GM18505 (cell line): ENCODE data around the gene NAB1.

Experiments
- ATAC-seq: cut with Tn5 transposase; IDR thresholded peaks from one replicate; pipeline ENCODE4 v1.9.1; 2021; ENCODE audit not compliant: unreplicated experiment
- POLR2A ChIP-seq: IDR thresholded peaks from 4 replicates; pipeline ENCODE4 v1.6.1; 2011; ENCODE audit warnings: borderline replicate concordance; ENCODE audit not compliant: insufficient read depth, insufficient read length; ENCODE audit errors: extremely low read depth

NAB1 gene

DNA sequence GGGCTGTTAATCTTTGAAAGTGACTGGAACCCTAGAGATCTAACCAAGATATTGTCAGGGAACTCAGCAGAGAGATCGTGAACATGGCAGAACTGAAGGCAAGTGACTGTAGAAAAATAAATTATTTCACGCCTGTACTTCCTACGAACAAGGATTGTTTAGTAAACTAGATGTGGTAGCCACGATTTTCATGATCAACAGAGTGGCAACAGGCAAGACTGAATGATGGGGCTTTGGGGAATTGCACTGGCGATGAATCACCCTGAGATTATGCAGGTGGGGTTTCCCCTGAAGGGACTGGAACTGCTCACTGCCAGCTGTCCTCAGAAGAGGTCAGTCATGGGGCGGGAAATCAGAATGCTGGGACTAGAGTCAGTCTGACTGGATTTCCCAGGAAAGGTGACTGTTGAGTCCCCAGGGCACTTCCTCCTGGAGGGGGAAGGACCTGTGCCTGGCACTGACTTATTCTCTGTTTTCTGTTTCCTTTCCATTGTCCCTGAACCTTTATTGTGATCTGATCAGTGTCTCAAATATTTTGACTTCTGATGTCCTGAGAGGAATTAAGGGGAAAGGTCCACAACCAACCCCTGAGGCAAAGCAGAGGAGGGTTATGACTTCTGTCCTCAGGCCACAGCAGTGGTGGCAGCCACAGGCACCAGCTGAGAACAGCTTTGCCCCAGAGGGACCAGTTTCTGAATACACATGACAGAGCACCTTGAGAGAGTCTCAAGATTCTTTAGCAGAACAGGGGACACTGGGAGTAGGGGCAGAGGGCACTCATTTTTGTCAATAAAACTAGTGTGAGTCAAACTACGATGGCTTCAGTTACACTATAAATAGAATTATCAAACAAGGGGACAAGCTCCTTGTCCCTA is 70.0 kb downstream of the NAB1 start:
- TF ChIP-seq POLR2A = no peak
- ATAC-seq = peak; percentile 64

DNA sequence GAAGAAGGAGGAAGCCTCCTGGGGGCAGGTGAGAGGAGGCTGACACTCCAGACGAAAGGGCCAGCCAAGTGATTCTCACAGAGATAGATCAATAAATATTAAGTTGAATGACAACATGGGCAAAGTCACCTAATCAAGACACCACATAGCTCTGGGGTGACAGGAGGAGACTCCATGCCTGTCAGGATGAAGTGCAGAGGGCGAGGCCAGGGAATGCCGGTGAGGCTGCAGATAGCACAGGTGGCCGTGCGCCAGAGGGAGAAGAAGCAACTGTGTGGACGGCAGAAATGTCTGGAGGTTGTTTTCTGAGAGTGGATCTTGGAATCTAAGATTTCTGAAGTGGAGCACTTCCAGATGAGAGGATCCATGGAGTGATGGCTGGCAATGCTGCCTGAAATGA is 71.4 kb downstream of the NAB1 start:
- ATAC-seq = no peak
- no peak for TF ChIP-seq POLR2A

DNA sequence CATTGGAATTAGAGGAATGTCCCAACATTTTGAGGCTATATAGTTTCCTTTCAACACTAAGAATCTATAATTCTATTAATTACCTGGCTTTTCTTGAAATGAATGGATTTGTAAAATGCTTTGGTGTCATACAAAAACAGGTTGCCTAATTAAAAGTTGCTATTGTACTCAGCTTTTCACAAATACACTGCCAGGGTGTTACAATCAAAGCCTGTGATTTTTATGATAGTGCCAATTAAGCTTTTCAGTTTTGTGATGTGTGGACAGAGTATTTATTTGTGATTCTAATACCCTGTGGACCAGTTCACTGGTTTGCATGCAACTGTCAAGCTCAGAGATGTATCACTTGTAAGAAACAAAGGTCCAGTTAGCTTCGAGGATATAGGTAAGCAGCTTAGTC is 71.8 kb downstream of the NAB1 start:
- no peak for TF ChIP-seq POLR2A
- no peak for ATAC-seq

DNA sequence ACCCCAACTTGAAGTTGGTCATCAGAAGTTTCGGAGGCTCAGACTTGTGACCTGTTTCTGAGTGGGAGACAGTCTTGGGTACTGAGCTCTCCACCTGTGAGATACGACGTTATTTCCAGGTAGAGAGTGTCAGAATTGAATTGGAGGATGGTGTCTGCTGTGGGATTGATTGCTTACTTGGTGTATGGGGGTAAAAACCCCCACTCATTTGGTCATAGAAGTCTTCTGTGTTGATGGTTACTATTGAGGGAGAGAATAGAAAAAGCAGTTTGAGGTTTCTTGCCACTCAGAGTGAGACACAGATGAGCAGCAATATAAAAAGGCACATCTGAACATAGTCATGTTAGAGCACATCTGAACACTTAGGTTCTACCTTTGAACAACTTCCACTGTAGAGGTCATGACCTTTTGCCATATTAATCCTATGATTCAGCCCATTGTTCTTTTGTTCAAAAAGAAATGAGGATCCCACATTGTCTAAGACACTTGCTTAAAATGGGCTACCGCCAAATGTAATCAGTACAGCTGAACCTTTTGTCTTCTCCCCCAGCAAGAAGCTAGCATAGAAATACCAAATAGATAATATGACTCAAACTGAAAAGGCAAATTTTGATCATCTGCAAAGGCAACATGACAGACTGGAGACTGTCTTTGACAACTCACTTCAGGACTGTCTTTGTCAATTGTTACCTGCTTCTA is 73.3 kb downstream of the NAB1 start:
- ATAC-seq = peak; percentile 56
- TF ChIP-seq POLR2A = no peak

DNA sequence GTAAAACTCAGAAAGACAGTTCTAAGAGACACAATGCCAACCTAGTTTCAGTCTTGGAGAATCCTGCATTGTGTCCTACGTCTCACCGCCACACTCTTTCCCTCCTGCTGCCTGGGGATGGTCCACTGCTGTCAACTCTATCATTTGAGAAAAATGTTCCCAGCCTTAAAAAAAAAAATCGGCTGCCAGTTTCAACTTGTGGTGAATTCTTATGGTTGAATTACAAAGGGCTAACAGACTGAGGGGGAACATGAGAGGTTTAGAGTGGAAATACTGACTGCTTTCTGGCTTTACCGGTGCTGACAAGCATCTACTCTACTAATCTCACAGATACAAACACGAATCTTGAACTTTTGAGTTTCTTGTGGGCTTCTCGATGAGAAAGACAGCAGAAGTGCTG is 74.0 kb downstream of the NAB1 start:
- no peak for TF ChIP-seq POLR2A
- ATAC-seq = peak; percentile 0

DNA sequence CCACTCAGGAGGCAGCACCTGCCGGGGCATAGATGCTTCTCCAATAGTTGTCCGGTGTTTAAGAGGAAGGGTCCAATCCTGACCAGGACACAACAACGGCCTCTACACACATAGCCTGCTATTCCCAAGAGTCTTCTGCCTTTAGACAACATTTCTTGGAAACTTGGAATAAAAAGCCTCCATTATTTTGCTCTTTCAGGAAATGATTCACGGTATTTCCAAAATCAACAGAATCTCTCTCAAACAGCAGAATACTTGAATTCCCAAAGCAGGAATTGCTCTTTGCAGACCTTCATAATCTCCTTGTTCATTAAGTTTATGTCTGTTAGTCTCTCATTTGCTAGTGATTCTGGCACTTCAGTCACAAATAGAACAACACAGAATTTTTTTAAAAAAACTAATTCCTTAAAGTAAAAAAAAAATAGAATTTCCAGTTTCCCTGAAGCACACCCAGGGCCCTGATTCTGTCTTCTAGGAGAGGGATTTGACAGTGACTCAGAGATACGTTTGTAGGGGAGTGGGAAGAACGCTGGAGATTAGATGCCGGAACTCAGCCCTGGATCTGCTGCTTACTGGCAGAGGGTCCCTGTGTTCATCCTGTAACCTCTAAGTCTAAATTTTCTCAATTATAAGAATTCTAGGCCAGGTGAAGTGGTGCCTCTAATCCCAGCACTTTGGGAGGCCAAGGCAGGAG is 74.7 kb downstream of the NAB1 start:
- no peak for ATAC-seq
- TF ChIP-seq POLR2A = no peak

DNA sequence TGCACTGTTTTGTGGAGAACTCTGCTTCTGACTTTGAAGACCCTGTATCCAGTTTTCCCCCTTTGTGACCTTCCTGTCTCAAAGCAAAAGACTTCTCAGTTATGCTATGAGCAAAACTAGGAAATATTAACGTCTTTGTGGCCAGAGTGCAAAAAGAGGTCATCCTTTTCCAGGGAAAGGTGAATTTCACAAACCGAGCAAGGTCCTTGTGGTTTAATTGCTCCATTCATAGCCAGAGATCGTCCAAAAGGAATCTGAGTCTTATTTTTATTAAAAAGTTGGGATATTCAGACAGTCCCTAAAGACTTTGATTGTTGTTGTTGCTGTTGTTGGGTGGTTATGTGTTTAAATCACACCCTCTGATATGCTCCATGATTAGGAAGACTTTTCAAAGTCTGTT is 77.4 kb downstream of the NAB1 start:
- TF ChIP-seq POLR2A = no peak
- ATAC-seq = no peak

DNA sequence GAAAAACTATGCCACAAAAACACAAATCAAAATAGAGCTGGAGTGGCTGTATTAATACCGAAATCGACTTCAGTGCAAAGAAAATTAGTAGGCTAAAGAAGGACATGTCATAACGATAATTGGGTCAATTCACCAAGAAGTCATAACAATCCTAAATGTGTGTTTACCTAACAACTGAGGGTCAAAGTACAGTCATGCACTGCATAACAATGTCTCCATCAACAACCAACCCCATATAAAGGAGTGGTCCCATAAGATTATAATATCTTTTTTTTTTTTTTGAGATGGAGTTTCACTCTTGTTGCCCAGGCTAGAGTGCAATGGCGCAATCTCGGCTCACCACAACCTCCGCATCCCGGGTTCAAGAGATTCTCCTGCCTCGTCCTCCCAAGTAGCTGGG is 87.5 kb downstream of the NAB1 start:
- no peak for ATAC-seq
- no peak for TF ChIP-seq POLR2A

DNA sequence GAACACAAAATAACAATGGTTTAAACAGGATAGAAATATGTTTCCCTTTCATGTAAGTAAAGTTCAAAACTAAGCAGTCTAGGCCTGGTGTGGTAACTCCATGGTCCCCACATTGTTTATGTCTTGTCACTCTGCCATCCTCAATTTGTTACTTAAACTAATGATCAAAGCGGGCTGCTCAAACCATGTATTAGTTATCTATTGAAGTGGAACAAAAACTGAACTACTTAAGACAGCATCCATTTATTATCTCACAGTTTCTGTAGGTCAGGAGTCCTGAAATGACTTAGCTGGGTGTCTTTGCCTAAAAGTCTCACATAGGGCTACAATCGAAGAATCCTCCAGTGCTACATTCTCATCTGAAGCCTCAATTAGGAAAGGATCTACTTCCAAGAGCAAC is 91.6 kb downstream of the NAB1 start:
- ATAC-seq = no peak
- no peak for TF ChIP-seq POLR2A
